GM18519 (cell line): ENCODE results near the gene GAB4.

ENCODE experiments used
- ATAC-seq: cut with Tn5 transposase; IDR thresholded peaks from one replicate; pipeline ENCODE4 v1.9.1; 2021; ENCODE audit warnings: mild to moderate bottlenecking, moderate library complexity; ENCODE audit not compliant: unreplicated experiment, low FRiP score

Gene GAB4

GRCh38 chr22:16988257-16988656 is 19.8 kb downstream of the GAB4 start:
- ATAC-seq: no peak

GRCh38 chr22:16987822-16988221 is 20.2 kb downstream of the GAB4 start:
- no peak for ATAC-seq

- ATAC-seq: no peak
Measured at GRCh38 chr22:16975155-16975885, 32.7 kb downstream of the GAB4 start.

GRCh38 chr22:16974298-16975084 is 33.5 kb downstream of the GAB4 start:
- ATAC-seq: no peak

GRCh38 chr22:16973591-16974297 is 34.3 kb downstream of the GAB4 start:
- ATAC-seq: no peak

- ATAC-seq: no peak
Measured at GRCh38 chr22:16972311-16972710, 35.7 kb downstream of the GAB4 start.

GRCh38 chr22:16970446-16970845 is 37.6 kb downstream of the GAB4 start:
- ATAC-seq: no peak

- ATAC-seq: no peak
Measured at GRCh38 chr22:16969508-16970327, 38.3 kb downstream of the GAB4 start.

GRCh38 chr22:16968218-16968595 is 39.8 kb downstream of the GAB4 start:
- ATAC-seq: no peak

GRCh38 chr22:16967453-16968217 is 40.4 kb downstream of the GAB4 start:
- no peak for ATAC-seq

GRCh38 chr22:16966251-16966650 is 41.8 kb downstream of the GAB4 start:
- ATAC-seq: no peak

- ATAC-seq: no peak
Measured at GRCh38 chr22:16965560-16965959, 42.5 kb downstream of the GAB4 start.

GRCh38 chr22:16965083-16965482 is 42.9 kb downstream of the GAB4 start:
- no peak for ATAC-seq

GRCh38 chr22:16964366-16964765 is 43.7 kb downstream of the GAB4 start:
- ATAC-seq: no peak

GRCh38 chr22:16963189-16963945 is 44.7 kb downstream of the GAB4 start:
- ATAC-seq: no peak

GRCh38 chr22:16962501-16962900 is 45.5 kb downstream of the GAB4 start:
- ATAC-seq: no peak

- no peak for ATAC-seq
Measured at GRCh38 chr22:16961477-16962186, 46.4 kb downstream of the GAB4 start.

GRCh38 chr22:16960884-16961249 is 47.2 kb downstream of the GAB4 start:
- ATAC-seq: no peak
